BLaER1 treated with 17β-estradiol and CSF1 and Interleukin-3, amounts not matched to agents 10 nM and 100 nM (cell line): ENCODE measurements around the gene RND2.
"Not testable (repeated sequence)": the region's sequence is repeated elsewhere in the genome, so short reads cannot be mapped to it uniquely, and the experiment has no call there.

Experiments
- H3K27ac ChIP-seq, 11 experiments: shearing (Covaris generic); formaldehyde crosslinking; 2 replicates each; pipeline ENCODE4 v1.8.1; 2022
- H3K27me3 ChIP-seq, 11 experiments: shearing (Covaris generic); formaldehyde crosslinking; 2 replicates each; pipeline ENCODE4 v1.8.1; 2022
- H3K36me3 ChIP-seq, 11 experiments: shearing (Covaris generic); formaldehyde crosslinking; 2 replicates each; pipeline ENCODE4 v1.8.1; 2022
- H3K4me1 ChIP-seq, 10 experiments: shearing (Covaris generic); formaldehyde crosslinking; 2 replicates each; pipeline ENCODE4 v1.8.1; 2022
- H3K4me2 ChIP-seq, 11 experiments: shearing (Covaris generic); formaldehyde crosslinking; 2 replicates each; pipeline ENCODE4 v1.8.1; 2022
- H3K4me3 ChIP-seq, 10 experiments: shearing (Covaris generic); formaldehyde crosslinking; 2 replicates each; pipeline ENCODE4 v1.8.1; 2022
- H3K9ac ChIP-seq, 11 experiments: shearing (Covaris generic); formaldehyde crosslinking; 2 replicates each; pipeline ENCODE4 v1.8.1; 2022
- H3K9me3 ChIP-seq, 11 experiments: shearing (Covaris generic); formaldehyde crosslinking; replicated peaks in 1 of 11; 2 replicates each; pipeline ENCODE4 v1.8.1; 2022
- H4K20me1 ChIP-seq, 11 experiments: shearing (Covaris generic); formaldehyde crosslinking; 2 replicates each; pipeline ENCODE4 v1.8.1; 2022
- Cebpa-rat ChIP-seq, 11 experiments: shearing (Covaris generic); IDR thresholded peaks; 2 replicates each; pipeline ENCODE4 v1.8.1; 2022

The RND2 gene

DNA sequence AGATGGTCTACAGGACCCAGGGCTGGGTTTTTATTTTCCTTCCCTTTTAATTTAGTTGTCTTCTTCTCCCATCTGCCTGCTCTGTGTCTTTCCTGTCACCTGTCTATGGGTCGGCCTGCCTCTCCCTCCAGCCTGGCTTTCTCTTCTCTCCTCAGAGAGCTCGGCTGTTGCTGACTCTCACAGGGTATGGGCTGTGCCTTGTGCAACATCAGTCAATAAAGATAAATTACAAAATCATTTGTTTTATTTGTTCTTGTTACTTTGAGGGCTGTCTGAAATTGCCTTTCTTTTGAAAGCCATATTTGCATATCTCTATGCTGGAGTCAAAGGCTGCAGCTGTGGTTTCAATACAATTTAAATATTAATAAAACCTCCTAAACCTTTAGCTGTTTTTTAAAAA, 15.6 kb downstream of the RND2 start:
- no peak overlapping the region for H3K4me3 ChIP-seq
- no peak for TF ChIP-seq Cebpa-rat (IDR thresholded peaks at IDR 0.05)
- peaks cover 0 to 4% (median 0%) of the 10 kb centered on the region in 11 experiments; a peak in 1 of 22 replicates for H4K20me1 ChIP-seq
- no peak overlapping the region for H3K4me2 ChIP-seq
- no peaks in the 10 kb centered on the region for H3K27me3 ChIP-seq
- H3K36me3 ChIP-seq = peaks cover 0 to 47% (median 31%) of the 10 kb centered on the region in 11 experiments; a peak in 19 of 22 replicates
- no peak overlapping the region for H3K27ac ChIP-seq
- H3K4me1 ChIP-seq = no peaks in the 10 kb centered on the region
- no peak overlapping the region for H3K9ac ChIP-seq
- no peaks in the 10 kb centered on the region for H3K9me3 ChIP-seq

DNA sequence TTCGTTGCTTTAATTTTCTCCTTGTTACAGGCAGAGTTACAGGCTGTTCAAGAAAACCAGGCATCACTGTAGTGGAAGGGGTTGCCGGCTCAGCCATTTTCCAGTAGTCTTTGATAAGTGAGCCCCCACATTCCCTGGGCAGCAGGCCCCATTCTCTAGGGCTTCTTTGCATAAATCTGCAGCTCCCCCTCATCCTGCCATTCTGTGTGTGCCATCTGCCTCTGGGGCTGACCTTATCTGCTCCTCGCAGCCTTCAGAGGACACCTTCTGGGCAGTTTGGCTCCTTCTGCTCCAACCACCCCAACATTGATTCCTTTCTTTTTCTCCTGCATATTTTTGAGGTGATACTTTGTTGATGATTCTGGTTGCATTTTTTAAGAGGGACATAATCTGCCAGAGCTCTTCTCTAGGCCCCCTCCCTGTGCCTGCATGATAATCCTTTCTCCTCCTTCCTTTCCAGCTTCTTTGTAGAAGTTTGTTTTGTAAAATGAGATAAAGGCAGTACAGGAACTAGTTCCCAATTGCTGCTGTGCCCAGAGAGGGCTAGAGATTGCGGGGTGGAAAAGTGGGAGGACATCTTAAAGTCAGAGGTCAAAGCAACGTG, 17.1 kb downstream of the RND2 start:
- no peak for TF ChIP-seq Cebpa-rat (IDR thresholded peaks at IDR 0.05)
- Histone ChIP-seq H3K27ac (no peak overlapping the region), H3K9ac (no peak overlapping the region)

DNA sequence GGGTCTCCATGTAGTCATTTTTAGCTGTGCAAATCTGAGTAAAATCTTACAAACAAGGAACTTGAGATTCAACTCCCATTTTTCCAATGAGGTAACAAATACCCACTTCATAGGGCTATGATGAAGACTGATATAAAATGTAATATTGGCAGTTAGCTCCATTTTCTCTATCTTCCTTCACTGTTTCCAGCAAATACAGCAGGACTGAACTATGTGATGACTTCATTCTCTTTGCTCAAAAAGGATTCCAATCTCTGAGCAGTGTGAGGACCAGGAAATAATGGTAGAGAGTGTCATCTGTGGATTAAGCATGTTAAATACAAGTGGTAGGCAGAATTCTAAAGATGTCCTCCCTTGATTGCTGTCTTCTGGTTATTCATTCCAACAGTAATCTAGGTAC, 18.3 kb downstream of the RND2 start:
- Histone ChIP-seq H3K36me3 (peaks cover 0 to 73% (median 54%) of the 10 kb centered on the region in 11 experiments; a peak in 19 of 22 replicates), H4K20me1 (no peaks in the 10 kb centered on the region), H3K4me3 (no peak overlapping the region), H3K9me3 (no peaks in the 10 kb centered on the region), H3K27ac (no peak overlapping the region), H3K4me2 (no peak overlapping the region), H3K27me3 (no peaks in the 10 kb centered on the region), H3K4me1 (no peaks in the 10 kb centered on the region), H3K9ac (no peak overlapping the region)
- no peak for TF ChIP-seq Cebpa-rat (IDR thresholded peaks at IDR 0.05)

More for the DNA sequence above, 17.1 kb downstream of the RND2 start:
- Histone ChIP-seq H3K27me3 (no peaks in the 10 kb centered on the region), H3K4me2 (no peak overlapping the region), H4K20me1 (no peaks in the 10 kb centered on the region; a peak in 1 of 22 replicates), H3K9me3 (no peaks in the 10 kb centered on the region), H3K36me3 (peaks cover 0 to 61% (median 42%) of the 10 kb centered on the region in 11 experiments; a peak in 19 of 22 replicates), H3K4me1 (no peaks in the 10 kb centered on the region), H3K4me3 (no peak overlapping the region)

DNA sequence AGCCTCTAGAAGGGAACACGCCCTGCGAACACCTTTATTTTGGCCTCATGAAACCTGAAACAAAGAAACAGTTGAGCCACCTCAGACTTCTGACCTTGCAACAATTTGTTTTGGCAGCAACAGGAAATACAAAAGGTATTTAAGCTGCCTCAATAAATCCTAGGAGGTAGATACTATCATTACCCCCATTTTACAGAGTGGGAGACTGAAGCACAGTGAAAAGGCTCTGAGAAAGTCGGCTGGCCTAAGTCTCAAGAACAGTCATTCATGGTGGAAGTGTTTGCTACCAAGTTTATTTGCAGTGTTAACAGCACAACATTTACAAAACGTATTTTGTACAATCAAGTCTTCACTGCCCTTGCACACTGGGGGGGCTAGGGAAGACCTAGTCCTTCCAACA, 19.0 kb downstream of the RND2 start:
- Histone ChIP-seq H3K4me3 (no peak overlapping the region), H3K9me3 (no peaks in the 10 kb centered on the region), H3K9ac (no peak overlapping the region), H4K20me1 (no peaks in the 10 kb centered on the region), H3K36me3 (peaks cover 6 to 80% (median 61%) of the 10 kb centered on the region in 11 experiments; a peak in 21 of 22 replicates), H3K27ac (no peak overlapping the region), H3K27me3 (no peaks in the 10 kb centered on the region), H3K4me1 (no peaks in the 10 kb centered on the region), H3K4me2 (no peak overlapping the region)
- no peak for TF ChIP-seq Cebpa-rat (IDR thresholded peaks at IDR 0.05)

DNA sequence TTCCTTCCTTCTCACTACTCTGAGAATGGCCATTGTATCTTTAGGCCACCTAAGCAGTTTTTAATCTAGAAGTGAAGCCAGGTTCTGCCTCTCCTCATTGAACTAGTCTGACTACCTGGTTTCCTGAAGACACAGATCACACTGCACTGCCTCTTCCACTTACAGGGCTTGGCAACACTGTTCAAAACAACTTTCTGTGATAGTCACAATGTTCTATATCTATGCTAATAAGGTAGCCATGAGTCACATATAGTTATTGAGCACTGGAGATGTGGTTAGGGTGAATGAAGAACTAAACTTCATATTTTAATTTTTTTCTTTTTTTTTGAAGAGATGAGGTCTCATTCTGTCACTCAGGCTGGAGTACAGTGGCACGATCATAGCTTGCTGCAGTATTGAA, 26.9 kb downstream of the RND2 start:
- H3K27ac ChIP-seq = no peak overlapping the region
- no peak overlapping the region for H3K4me2 ChIP-seq
- TF ChIP-seq Cebpa-rat (IDR thresholded peaks at IDR 0.05) = no peak
- H3K9me3 ChIP-seq = no peaks in the 10 kb centered on the region
- H3K4me1 ChIP-seq = no peaks in the 10 kb centered on the region
- no peaks in the 10 kb centered on the region for H4K20me1 ChIP-seq
- H3K27me3 ChIP-seq = no peaks in the 10 kb centered on the region
- peaks cover 34 to 100% (median 100%) of the 10 kb centered on the region in 11 experiments for H3K36me3 ChIP-seq
- H3K4me3 ChIP-seq = no peak overlapping the region
- H3K9ac ChIP-seq = no peak overlapping the region

DNA sequence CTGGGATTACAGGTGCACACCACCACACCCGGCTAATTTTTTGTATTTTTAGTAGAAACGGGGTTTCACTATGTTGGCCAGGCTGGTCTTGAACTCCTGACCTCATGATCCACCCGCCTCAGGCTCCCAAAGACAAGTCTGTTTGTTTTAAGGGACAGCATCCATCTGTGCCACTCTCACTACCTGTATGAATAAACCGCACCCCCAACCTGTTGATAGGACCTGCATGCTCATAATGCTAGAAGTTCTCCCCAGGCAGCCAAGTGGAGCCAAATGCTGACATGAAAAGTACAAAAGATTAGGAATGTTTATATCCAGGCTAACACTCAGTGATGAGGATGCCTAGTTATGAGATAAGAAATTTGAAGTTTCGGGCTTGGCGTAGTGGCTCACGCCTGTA, 28.0 kb downstream of the RND2 start:
- H3K4me1 ChIP-seq, H3K27me3 ChIP-seq, H3K4me3 ChIP-seq, H3K27ac ChIP-seq, H4K20me1 ChIP-seq, H3K9ac ChIP-seq, H3K9me3 ChIP-seq, H3K4me2 ChIP-seq: not testable (repeated sequence)
- peaks cover 36 to 100% (median 99%) of the 10 kb centered on the region in 11 experiments for H3K36me3 ChIP-seq

DNA sequence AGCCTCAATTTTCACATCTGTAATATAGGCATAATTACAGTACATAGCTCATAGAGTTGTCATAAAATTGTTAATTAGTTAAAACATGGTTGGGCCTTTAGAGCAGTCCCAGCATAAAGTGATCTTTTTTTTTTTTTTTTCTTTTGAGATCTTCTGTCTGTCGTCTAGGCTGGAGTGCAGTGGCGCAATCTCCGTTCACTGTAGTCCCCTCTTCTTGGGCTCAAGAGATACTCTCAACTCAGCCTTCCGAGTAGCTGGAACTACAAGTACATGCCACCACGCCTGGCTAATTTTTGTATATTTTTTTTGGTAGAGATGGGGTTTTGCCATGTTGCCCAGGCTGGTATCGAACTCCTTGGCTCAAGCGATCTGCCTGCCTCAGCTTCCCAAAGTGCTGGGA, 31.0 kb downstream of the RND2 start:
- H3K4me1 ChIP-seq = no peaks in the 10 kb centered on the region
- H4K20me1 ChIP-seq = no peaks in the 10 kb centered on the region; a peak in 1 of 22 replicates
- TF ChIP-seq Cebpa-rat (IDR thresholded peaks at IDR 0.05) = no peak
- H3K4me3 ChIP-seq = no peak overlapping the region
- no peaks in the 10 kb centered on the region for H3K9me3 ChIP-seq
- no peaks in the 10 kb centered on the region for H3K27me3 ChIP-seq
- H3K4me2 ChIP-seq = no peak overlapping the region
- H3K36me3 ChIP-seq = peaks cover 22 to 100% (median 98%) of the 10 kb centered on the region in 11 experiments
- no peak overlapping the region for H3K27ac ChIP-seq
- H3K9ac ChIP-seq = no peak overlapping the region

DNA sequence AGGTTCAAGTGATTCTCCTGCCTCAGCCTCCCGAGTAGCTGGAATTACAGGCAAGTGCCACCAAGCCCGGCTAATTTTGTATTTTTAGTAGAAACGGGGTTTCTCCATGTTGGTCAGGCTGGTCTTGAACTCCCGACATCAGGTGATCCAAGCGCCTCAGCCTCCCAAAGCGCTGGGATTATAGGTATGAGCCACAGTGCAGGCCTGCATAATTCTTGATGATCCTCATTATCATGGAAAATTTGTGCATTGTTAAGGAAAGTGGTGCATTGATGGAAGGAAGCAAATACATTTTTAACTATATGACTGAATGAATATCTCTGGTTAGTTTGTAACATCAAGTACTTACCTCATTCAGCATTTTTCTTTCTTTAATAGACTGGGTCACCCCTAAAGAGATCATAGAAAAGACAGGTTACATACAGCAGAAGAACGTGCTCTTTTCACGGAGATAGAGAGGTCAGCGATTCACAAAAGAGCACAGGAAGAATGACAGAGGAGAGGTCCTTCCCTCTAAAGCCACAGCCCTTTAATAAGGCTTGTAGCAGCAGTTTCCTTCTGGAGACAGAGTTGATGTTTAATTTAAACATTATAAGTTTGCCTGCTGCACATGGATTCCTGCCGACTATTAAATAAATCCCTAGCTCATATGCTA, 38.1 kb downstream of the RND2 start:
- no peaks in the 10 kb centered on the region; a peak in 1 of 22 replicates for H4K20me1 ChIP-seq
- no peak overlapping the region for H3K4me3 ChIP-seq
- no peaks in the 10 kb centered on the region for H3K4me1 ChIP-seq
- no peak for TF ChIP-seq Cebpa-rat (IDR thresholded peaks at IDR 0.05)
- H3K27me3 ChIP-seq = no peaks in the 10 kb centered on the region
- peaks cover 0 to 100% (median 88%) of the 10 kb centered on the region in 11 experiments; a peak in 20 of 22 replicates for H3K36me3 ChIP-seq
- H3K4me2 ChIP-seq = no peak overlapping the region
- 0 out of 22 replicates have a peak overlapping the region, but pooled peaks of 1 of the 11 experiments have one; percentile 4 for H3K9ac ChIP-seq
- no peaks in the 10 kb centered on the region for H3K9me3 ChIP-seq
- no peak overlapping the region for H3K27ac ChIP-seq

DNA sequence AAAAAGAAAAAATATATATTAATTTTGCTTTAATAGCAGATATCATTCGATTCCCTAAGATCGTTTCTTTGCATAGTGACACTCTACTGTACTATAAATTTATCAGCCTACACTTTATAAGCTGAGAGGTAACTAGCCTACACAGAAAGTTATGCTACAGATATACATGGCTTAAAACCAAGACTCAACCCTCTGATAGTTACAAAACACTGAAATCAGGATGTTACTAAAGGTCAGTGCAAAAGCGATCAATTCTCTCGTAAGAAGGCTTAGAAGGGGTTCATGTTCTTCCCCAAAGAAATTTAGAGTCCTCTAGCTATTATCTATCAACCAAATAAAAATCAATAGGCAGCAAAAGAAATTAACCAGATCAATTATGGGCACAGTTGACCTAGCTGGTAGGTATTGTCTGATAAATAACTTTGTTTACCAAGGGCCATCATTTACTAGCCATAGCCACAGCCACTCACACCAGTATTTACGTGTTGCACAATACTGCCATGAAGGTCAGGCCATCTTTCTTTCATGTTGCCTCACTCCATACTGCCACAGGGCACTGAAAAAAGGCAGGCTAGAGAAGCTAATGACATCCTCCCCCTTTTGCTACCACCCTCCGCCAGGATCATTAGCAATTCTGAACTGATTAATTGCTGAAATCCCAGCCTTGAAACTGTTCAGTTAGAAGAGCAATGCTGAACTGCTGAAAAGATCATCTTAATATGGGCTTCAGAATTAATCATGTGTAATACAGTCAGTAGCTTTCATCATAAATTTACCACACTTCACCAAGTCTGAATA, 43.7 kb downstream of the RND2 start:
- H3K36me3 ChIP-seq = peaks cover 4 to 100% (median 90%) of the 10 kb centered on the region in 11 experiments; a peak in 20 of 22 replicates
- H3K4me2 ChIP-seq = no peak overlapping the region
- peak in 4 of 11 experiments; percentile 26 to 71 (median 42); a peak in 3 of 22 replicates for TF ChIP-seq Cebpa-rat (IDR thresholded peaks at IDR 0.05)
- H3K4me3 ChIP-seq = no peak overlapping the region
- H3K27ac ChIP-seq = no peak overlapping the region
- H4K20me1 ChIP-seq = no peaks in the 10 kb centered on the region; a peak in 1 of 22 replicates
- no peaks in the 10 kb centered on the region for H3K4me1 ChIP-seq
- no peaks in the 10 kb centered on the region for H3K9me3 ChIP-seq
- no peaks in the 10 kb centered on the region for H3K27me3 ChIP-seq
- no peak overlapping the region for H3K9ac ChIP-seq
